ENCODE results near the gene SSC5D. TPM values are rescaled to one million over a fixed set of nuclear protein-coding genes. Genes with fewer than 3 reads are reported as not detected.

SSC5D gene
- total RNA-seq, 1 experiment from 2014 or later = 3.2 TPM

GRCh38 chr19:55443824-55444480 lies 44.3 kb upstream of the SSC5D start:
- no peaks in the 10 kb centered on the region for H3K79me2 ChIP-seq (ENCODE audit: insufficient read depth, low read length)
- H3K14ac ChIP-seq (ENCODE audit: insufficient read depth, low read length) = no peak overlapping the region
- H2BK5ac ChIP-seq (ENCODE audit: insufficient read length, low read length) = no peak overlapping the region
- Mint-ChIP-seq H3K4me3 (peak overlapping the region in 1 of 2 experiments; percentile 89; a peak in 3 of 5 replicates), H3K27ac (no peak overlapping the region), H3K27me3 (ENCODE audit: low read depth) (peaks cover 33% of the 10 kb centered on the region), H3K4me1 (peaks cover 13 to 28% of the 10 kb centered on the region in 2 experiments), H3K9me3 (peaks cover 0 to 5% of the 10 kb centered on the region in 2 experiments; a peak in 3 of 5 replicates), H3K36me3 (ENCODE audit: insufficient read depth in 1 of 3, low read depth in 3 of 3) (no peaks in the 10 kb centered on the region; a peak in 1 of 7 replicates)
- no peak overlapping the region for H2BK12ac ChIP-seq (ENCODE audit: insufficient read length, low read depth, low read length)
- no peaks in the 10 kb centered on the region for H4K20me1 ChIP-seq (ENCODE audit: control insufficient read depth, insufficient read depth, insufficient read length)
- no peak for DNase-seq
- H2AK5ac ChIP-seq (ENCODE audit: insufficient read length, low read length) = no peak overlapping the region
- no peak overlapping the region for H2BK15ac ChIP-seq (ENCODE audit: low read depth, low read length)
- H3K4me2 ChIP-seq (ENCODE audit: insufficient read depth, insufficient read length, low read length) = peak overlapping the region; percentile 69
- no peaks in the 10 kb centered on the region for H3K9me3 ChIP-seq (ENCODE audit: control insufficient read depth, low read depth, low read length)
- H2AFZ ChIP-seq (ENCODE audit: low read length) = no peak overlapping the region
- no peak overlapping the region for H4K5ac ChIP-seq (ENCODE audit: insufficient read length, low read depth, low read length)
- H3K9ac ChIP-seq (ENCODE audit: extremely low read depth, insufficient read length, low read length) = no peak overlapping the region
- peaks cover 49% of the 10 kb centered on the region for H3K27me3 ChIP-seq (ENCODE audit: insufficient read depth, low read length)
- H3K4ac ChIP-seq (ENCODE audit: low read depth, low read length) = no peak overlapping the region
- H2BK120ac ChIP-seq (ENCODE audit: low read depth, low read length, poor library complexity, severe bottlenecking) = no peak overlapping the region
- H3K23me2 ChIP-seq (ENCODE audit: insufficient read length, low read depth, low read length, poor library complexity, severe bottlenecking) = peaks cover 21% of the 10 kb centered on the region
- H3K56ac ChIP-seq (ENCODE audit: insufficient read length, low read depth, low read length) = no peak overlapping the region
- no peak overlapping the region for H3K27ac ChIP-seq (ENCODE audit: insufficient read length, low read depth, low read length)
- TF ChIP-seq CTCF (conservative IDR thresholded peaks at IDR 0.05) = no peak
- H4K8ac ChIP-seq (replicated peaks; ENCODE audit: insufficient read length, low read depth, low read length) = no peak overlapping the region
- no peak overlapping the region for H2BK20ac ChIP-seq (ENCODE audit: low read depth, low read length, poor library complexity, severe bottlenecking)
- H3K18ac ChIP-seq (ENCODE audit: insufficient read length, low read depth, low read length) = no peak overlapping the region
- no peak overlapping the region for H4K91ac ChIP-seq (ENCODE audit: insufficient read length, low read depth, low read length)
- 0 out of 2 replicates have a peak, but pooled peaks cover 2% of the 10 kb centered on the region for H3K4me1 ChIP-seq (ENCODE audit: insufficient read depth, low read length)
- no CpG with 5 or more reads among the region's 18 CpGs for WGBS (ENCODE audit: extremely low coverage, insufficient read length, low lambda C conversion rate)
- no peak overlapping the region for H3T11ph ChIP-seq (ENCODE audit: low read length)
- no peak overlapping the region for H3K23ac ChIP-seq (ENCODE audit: insufficient read length, low read depth, low read length)
- H3K79me1 ChIP-seq (ENCODE audit: insufficient read depth, low read depth, low read length, poor library complexity, severe bottlenecking) = no peaks in the 10 kb centered on the region

All from H9 (cell line).